ENCODE results near the gene KAT7.
A peak's percentile ranks its signal among the peaks of the same experiment; 100 is the strongest.

The KAT7 gene

DNA sequence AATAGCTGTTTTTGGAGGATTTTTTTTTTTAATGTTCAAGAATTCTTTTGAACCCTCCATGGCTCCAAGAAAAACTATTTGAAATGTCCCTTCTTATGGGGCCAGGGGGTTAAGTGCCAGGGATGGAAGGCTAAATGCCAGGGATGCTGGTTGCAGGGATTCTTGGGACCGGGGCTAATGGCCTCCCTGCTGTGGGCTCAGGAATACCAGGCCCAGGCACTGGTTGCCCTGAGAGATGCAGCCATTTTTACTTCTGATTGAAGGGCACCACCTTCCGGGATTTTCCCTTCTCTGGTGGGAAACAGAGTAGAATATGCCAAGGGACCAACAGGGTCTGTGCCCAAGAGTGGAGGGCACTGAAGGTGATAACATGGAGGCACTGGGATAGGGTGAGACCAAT is 10.9 kb upstream of the KAT7 start:
- Histone ChIP-seq H3K36me3 (ENCODE audit: control insufficient read depth in 5 of 5, insufficient read depth in 5 of 5, low read length in 5 of 5) (no peaks in the 10 kb centered on the region), H3K4me1 (ENCODE audit: control insufficient read depth in 5 of 5, insufficient read depth in 5 of 5, low read length in 5 of 5) (peaks cover 9 to 35% (median 29%) of the 10 kb centered on the region in 5 donors), H3K9ac (ENCODE audit: low read length in 5 of 5) (peak overlapping the region in 1 of 5 donors; percentile 30), H3K4me3 (ENCODE audit: low read depth in 1 of 5, low read length in 5 of 5) (no peak overlapping the region), H3K27ac (ENCODE audit: low read depth, low read length) (no peak overlapping the region), H3K9me3 (ENCODE audit: control insufficient read depth in 5 of 5, low read length in 5 of 5) (no peaks in the 10 kb centered on the region), H3K27me3 (ENCODE audit: control insufficient read depth in 5 of 5, insufficient read depth in 4 of 5, low read length in 5 of 5) (no peaks in the 10 kb centered on the region)

DNA sequence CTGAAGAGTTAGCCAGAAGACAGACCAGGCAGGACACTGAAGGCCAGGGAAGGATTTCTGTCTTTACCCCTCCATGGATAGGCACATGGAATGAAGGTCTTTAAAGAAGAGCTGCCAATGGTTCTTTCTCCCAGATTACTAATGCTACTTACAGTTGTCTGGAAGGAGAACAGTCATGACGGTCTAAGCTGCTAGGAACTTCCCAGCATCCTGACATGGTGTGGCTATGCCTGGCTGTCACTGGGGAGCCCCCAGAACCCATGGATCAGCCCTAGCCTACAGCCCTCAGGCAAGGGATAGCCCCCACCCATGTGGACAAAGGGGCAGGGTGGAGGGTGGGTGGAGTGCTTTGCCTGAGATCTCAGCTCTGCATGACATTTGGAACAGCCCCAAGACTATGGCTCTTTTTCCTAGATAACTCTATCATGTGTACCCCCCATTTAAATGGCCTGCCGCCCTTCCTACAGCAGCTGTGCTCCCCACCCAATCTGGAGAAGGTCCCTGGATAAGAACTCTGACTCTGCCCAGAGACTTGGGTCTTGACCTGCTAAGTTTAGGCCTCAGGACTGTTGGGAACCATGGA is 9.2 kb upstream of the KAT7 start:
- no peak overlapping the region for H3K27ac ChIP-seq (ENCODE audit: low read depth, low read length)
- no peaks in the 10 kb centered on the region for H3K27me3 ChIP-seq (ENCODE audit: control insufficient read depth in 5 of 5, insufficient read depth in 4 of 5, low read length in 5 of 5)
- no peaks in the 10 kb centered on the region for H3K36me3 ChIP-seq (ENCODE audit: control insufficient read depth in 5 of 5, insufficient read depth in 5 of 5, low read length in 5 of 5)
- no peak overlapping the region for H3K4me3 ChIP-seq (ENCODE audit: low read depth in 1 of 5, low read length in 5 of 5)
- H3K4me1 ChIP-seq (ENCODE audit: control insufficient read depth in 5 of 5, insufficient read depth in 5 of 5, low read length in 5 of 5) = peaks cover 9 to 36% (median 29%) of the 10 kb centered on the region in 5 donors
- H3K9ac ChIP-seq (ENCODE audit: low read length in 5 of 5) = no peak overlapping the region
- no peaks in the 10 kb centered on the region for H3K9me3 ChIP-seq (ENCODE audit: control insufficient read depth in 5 of 5, low read length in 5 of 5)

DNA sequence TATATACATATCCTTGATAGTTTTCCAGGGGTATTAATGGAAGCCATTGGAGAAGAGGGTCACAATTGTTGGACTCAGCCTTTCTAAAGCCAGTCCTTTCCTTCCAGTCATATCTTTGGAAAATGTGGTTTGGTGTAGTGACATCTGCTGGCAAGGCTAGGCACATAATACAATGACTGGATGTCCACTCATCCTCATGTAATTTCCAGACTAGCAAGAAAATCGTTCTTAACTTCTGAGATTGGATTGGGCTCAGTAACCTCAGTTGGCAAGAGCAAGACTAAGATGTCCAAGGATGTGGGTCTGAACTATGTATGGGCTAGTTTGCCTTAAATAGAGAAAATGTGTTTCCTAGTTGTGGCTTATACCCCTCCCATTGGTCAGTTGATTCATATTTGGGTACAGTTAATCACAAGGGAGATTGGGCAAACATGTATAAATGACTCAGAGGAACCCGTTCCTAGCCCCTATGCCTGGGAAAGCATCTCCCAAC is 8.7 kb upstream of the KAT7 start:
- no peaks in the 10 kb centered on the region for H3K9me3 ChIP-seq (ENCODE audit: control insufficient read depth in 5 of 5, low read length in 5 of 5)
- no peak overlapping the region for H3K9ac ChIP-seq (ENCODE audit: low read length in 5 of 5)
- no peak overlapping the region for H3K4me3 ChIP-seq (ENCODE audit: low read depth in 1 of 5, low read length in 5 of 5)
- no peaks in the 10 kb centered on the region for H3K36me3 ChIP-seq (ENCODE audit: control insufficient read depth in 5 of 5, insufficient read depth in 5 of 5, low read length in 5 of 5)
- H3K27me3 ChIP-seq (ENCODE audit: control insufficient read depth in 5 of 5, insufficient read depth in 4 of 5, low read length in 5 of 5) = no peaks in the 10 kb centered on the region
- H3K27ac ChIP-seq (ENCODE audit: low read depth, low read length) = no peak overlapping the region
- H3K4me1 ChIP-seq (ENCODE audit: control insufficient read depth in 5 of 5, insufficient read depth in 5 of 5, low read length in 5 of 5) = peaks cover 9 to 35% (median 29%) of the 10 kb centered on the region in 5 donors

DNA sequence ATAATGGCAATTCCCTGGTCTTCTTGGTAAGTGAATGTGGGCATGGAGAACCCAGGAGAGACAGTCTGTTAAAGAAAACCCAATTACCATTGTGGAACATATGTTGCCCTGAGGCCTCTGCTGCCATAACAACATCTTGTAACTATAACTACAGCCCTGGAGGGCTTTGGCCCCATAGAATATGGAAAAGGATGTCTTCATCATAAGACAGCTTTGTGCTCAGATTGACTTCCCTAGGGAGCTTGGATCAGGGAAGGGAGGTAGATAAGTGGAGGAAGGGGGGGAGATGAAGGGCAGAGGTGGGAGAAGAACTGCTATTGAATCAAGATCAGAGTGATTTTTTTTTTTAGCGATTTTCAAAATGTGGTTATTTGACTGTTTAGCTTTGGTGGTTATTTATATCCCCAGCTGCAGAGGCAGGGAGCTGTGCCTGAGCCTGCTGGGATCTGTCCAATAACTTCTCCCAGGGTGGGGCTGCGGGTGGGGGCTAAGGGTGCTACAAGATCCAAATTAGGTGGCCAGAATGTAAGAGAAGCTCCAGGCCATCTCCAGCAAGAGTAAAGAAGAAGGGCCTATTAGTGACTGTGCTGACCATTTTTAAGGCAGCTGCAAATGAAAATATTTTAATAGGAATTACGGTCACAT is 5.3 kb upstream of the KAT7 start:
- H3K4me1 ChIP-seq (ENCODE audit: control insufficient read depth in 5 of 5, insufficient read depth in 5 of 5, low read length in 5 of 5) = peaks cover 0 to 19% (median 12%) of the 10 kb centered on the region in 5 donors
- H3K9me3 ChIP-seq (ENCODE audit: control insufficient read depth in 5 of 5, low read length in 5 of 5) = no peaks in the 10 kb centered on the region
- no peak overlapping the region for H3K27ac ChIP-seq (ENCODE audit: low read depth, low read length)

DNA sequence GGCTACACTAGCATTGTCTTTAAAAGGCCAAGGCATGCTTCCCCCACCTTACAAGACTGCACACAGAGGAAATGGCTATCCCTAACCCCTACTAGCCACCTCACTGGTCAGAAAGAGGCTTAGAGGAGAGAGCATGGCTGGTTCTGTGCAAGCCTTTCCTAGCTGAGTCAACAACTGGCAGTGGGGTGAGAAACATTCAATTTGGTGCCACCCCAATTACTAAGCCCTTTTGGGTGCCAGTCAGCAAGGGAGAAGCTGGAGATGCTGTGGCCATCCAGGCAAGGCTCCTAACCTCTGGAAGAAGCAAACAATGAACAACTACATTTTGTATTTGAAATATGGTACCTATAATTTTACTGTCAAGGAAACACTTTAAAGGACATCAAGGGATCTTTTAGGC is 4.7 kb upstream of the KAT7 start:
- Histone ChIP-seq H3K4me1 (ENCODE audit: control insufficient read depth in 5 of 5, insufficient read depth in 5 of 5, low read length in 5 of 5) (peaks cover 0 to 19% (median 12%) of the 10 kb centered on the region in 5 donors), H3K4me3 (ENCODE audit: low read depth in 1 of 5, low read length in 5 of 5) (no peak overlapping the region), H3K9ac (ENCODE audit: low read length in 5 of 5) (peak overlapping the region in 2 of 5 donors; percentile 4 to 13)

More for the DNA sequence above, 5.3 kb upstream of the KAT7 start:
- Histone ChIP-seq H3K36me3 (ENCODE audit: control insufficient read depth in 5 of 5, insufficient read depth in 5 of 5, low read length in 5 of 5) (no peaks in the 10 kb centered on the region), H3K4me3 (ENCODE audit: low read depth in 1 of 5, low read length in 5 of 5) (no peak overlapping the region), H3K9ac (ENCODE audit: low read length in 5 of 5) (peak overlapping the region in 3 of 5 donors; percentile 4 to 13 (median 13)), H3K27me3 (ENCODE audit: control insufficient read depth in 5 of 5, insufficient read depth in 4 of 5, low read length in 5 of 5) (no peaks in the 10 kb centered on the region)

DNA sequence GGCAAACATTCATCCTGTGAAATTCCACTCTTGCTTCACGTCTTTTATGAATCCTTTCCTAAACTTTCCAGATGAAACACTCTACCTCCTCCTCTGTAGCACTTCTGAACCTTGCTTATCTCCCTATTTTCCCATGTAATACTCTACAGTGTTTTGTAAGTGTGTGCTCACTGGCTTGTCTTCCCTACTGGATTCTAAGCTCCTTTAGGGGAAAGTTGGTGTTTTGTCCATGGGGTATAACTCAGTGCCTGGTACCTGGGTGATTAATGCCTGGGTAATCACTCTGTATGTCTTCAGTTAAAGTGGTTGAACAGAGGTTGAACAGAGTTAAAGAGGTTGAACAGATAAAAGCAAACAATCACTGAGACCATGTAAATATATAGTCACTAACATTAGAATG is 3.8 kb upstream of the KAT7 start:
- peaks cover 0 to 21% (median 13%) of the 10 kb centered on the region in 5 donors for H3K4me1 ChIP-seq (ENCODE audit: control insufficient read depth in 5 of 5, insufficient read depth in 5 of 5, low read length in 5 of 5)
- no peaks in the 10 kb centered on the region for H3K27me3 ChIP-seq (ENCODE audit: control insufficient read depth in 5 of 5, insufficient read depth in 4 of 5, low read length in 5 of 5)
- H3K36me3 ChIP-seq (ENCODE audit: control insufficient read depth in 5 of 5, insufficient read depth in 5 of 5, low read length in 5 of 5) = no peaks in the 10 kb centered on the region
- no peaks in the 10 kb centered on the region for H3K9me3 ChIP-seq (ENCODE audit: control insufficient read depth in 5 of 5, low read length in 5 of 5)
- H3K9ac ChIP-seq (ENCODE audit: low read length in 5 of 5) = no peak overlapping the region
- H3K27ac ChIP-seq (ENCODE audit: low read depth, low read length) = no peak overlapping the region
- H3K4me3 ChIP-seq (ENCODE audit: low read depth in 1 of 5, low read length in 5 of 5) = no peak overlapping the region

More for the DNA sequence above, 4.7 kb upstream of the KAT7 start:
- Histone ChIP-seq H3K36me3 (ENCODE audit: control insufficient read depth in 5 of 5, insufficient read depth in 5 of 5, low read length in 5 of 5) (no peaks in the 10 kb centered on the region), H3K27ac (ENCODE audit: low read depth, low read length) (no peak overlapping the region), H3K27me3 (ENCODE audit: control insufficient read depth in 5 of 5, insufficient read depth in 4 of 5, low read length in 5 of 5) (no peaks in the 10 kb centered on the region), H3K9me3 (ENCODE audit: control insufficient read depth in 5 of 5, low read length in 5 of 5) (no peaks in the 10 kb centered on the region)

DNA sequence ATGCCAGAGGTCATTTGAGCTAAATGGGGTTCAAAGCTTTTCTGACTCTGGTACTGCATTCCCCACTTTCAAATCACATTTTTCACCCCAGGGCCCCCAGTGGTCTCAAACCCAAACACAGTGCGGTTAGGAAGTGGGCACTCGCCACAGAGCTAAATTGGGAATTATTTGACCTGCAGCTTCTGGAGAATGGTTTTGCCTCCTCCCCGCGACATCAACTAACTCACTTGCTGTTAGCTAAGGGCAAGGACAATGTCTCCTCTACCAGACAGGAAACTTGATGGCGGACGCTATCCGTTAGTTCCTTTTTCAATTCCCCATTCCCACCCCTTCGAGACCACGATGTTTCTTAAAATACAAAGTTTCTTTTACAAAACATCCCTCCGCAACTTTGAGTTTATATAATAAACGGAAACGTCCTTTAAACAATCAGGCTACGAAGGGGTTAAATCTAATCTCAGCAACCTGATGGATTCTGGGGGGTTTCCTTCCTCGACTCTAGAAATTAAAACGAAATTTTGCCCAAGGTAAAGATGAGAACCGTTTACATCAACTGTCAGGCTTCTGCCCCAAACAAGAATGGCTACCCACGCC is 500 bp upstream of the KAT7 start:
- Histone ChIP-seq H3K4me1 (ENCODE audit: control insufficient read depth in 5 of 5, insufficient read depth in 5 of 5, low read length in 5 of 5) (peaks cover 0 to 26% (median 23%) of the 10 kb centered on the region in 5 donors), H3K36me3 (ENCODE audit: control insufficient read depth in 5 of 5, insufficient read depth in 5 of 5, low read length in 5 of 5) (peaks cover 1 to 14% (median 13%) of the 10 kb centered on the region in 5 donors)

DNA sequence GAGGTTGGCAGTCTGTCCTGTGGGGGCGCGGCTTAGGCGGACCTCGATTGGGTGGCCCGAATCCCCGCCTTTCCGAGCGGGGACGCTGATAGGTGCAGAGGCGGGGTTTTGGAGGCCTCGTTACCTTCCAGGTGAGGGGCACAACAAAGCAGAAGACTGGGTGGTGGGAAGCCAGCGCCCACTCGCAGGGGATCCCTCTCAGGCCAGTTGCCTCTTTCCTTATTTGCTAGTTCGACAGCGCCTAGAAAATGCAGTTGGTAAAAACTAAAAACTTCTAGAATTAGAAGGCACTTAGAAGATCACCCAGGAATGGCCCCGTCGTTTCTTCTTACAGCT is 730 bp downstream of the KAT7 start:
- no peaks in the 10 kb centered on the region for H3K9me3 ChIP-seq (ENCODE audit: control insufficient read depth in 5 of 5, low read length in 5 of 5)
- peaks cover 0 to 26% (median 25%) of the 10 kb centered on the region in 5 donors for H3K4me1 ChIP-seq (ENCODE audit: control insufficient read depth in 5 of 5, insufficient read depth in 5 of 5, low read length in 5 of 5)
- peak overlapping the region; percentile 100 for H3K27ac ChIP-seq (ENCODE audit: low read depth, low read length)
- peak overlapping the region in 3 of 5 donors; percentile 50 to 75 (median 64) for H3K9ac ChIP-seq (ENCODE audit: low read length in 5 of 5)
- no peaks in the 10 kb centered on the region for H3K27me3 ChIP-seq (ENCODE audit: control insufficient read depth in 5 of 5, insufficient read depth in 4 of 5, low read length in 5 of 5)
- peaks cover 8 to 25% (median 19%) of the 10 kb centered on the region in 5 donors for H3K36me3 ChIP-seq (ENCODE audit: control insufficient read depth in 5 of 5, insufficient read depth in 5 of 5, low read length in 5 of 5)
- peak overlapping the region; percentile 66 to 100 (median 80) for H3K4me3 ChIP-seq (ENCODE audit: low read depth in 1 of 5, low read length in 5 of 5)

More for the DNA sequence above, 500 bp upstream of the KAT7 start:
- no peaks in the 10 kb centered on the region for H3K9me3 ChIP-seq (ENCODE audit: control insufficient read depth in 5 of 5, low read length in 5 of 5)
- peak overlapping the region; percentile 100 for H3K27ac ChIP-seq (ENCODE audit: low read depth, low read length)
- peak overlapping the region; percentile 66 to 100 (median 98) for H3K4me3 ChIP-seq (ENCODE audit: low read depth in 1 of 5, low read length in 5 of 5)
- peak overlapping the region; percentile 30 to 100 (median 39) for H3K9ac ChIP-seq (ENCODE audit: low read length in 5 of 5)
- H3K27me3 ChIP-seq (ENCODE audit: control insufficient read depth in 5 of 5, insufficient read depth in 4 of 5, low read length in 5 of 5) = no peaks in the 10 kb centered on the region

DNA sequence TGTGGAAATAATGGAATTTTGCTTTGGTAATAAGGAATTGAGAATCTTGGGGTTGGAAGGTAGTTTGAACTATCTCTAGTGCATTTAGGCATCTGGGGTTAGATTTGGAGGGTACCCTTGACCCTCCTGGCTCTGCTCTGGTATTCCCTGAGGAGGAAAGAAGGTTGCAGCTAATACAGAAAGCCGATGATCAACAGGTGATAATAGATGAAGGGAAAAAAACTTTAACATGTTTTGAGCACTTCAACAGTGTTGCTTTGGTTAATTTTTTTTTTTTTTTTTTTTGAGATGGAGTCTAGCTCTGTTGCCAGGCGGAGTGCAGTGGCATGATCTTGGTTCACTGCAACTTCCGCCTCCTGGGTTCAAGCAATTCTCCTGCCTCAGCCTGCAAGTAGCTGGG is 4.8 kb downstream of the KAT7 start:
- no peaks in the 10 kb centered on the region for H3K27me3 ChIP-seq (ENCODE audit: control insufficient read depth in 5 of 5, insufficient read depth in 4 of 5, low read length in 5 of 5)
- no peak overlapping the region for H3K9ac ChIP-seq (ENCODE audit: low read length in 5 of 5)
- H3K4me3 ChIP-seq (ENCODE audit: low read depth in 1 of 5, low read length in 5 of 5) = no peak overlapping the region
- H3K27ac ChIP-seq (ENCODE audit: low read depth, low read length) = no peak overlapping the region
- H3K9me3 ChIP-seq (ENCODE audit: control insufficient read depth in 5 of 5, low read length in 5 of 5) = no peaks in the 10 kb centered on the region
- H3K36me3 ChIP-seq (ENCODE audit: control insufficient read depth in 5 of 5, insufficient read depth in 5 of 5, low read length in 5 of 5) = peaks cover 22 to 57% (median 43%) of the 10 kb centered on the region in 5 donors
- H3K4me1 ChIP-seq (ENCODE audit: control insufficient read depth in 5 of 5, insufficient read depth in 5 of 5, low read length in 5 of 5) = peaks cover 0 to 20% (median 14%) of the 10 kb centered on the region in 5 donors

DNA sequence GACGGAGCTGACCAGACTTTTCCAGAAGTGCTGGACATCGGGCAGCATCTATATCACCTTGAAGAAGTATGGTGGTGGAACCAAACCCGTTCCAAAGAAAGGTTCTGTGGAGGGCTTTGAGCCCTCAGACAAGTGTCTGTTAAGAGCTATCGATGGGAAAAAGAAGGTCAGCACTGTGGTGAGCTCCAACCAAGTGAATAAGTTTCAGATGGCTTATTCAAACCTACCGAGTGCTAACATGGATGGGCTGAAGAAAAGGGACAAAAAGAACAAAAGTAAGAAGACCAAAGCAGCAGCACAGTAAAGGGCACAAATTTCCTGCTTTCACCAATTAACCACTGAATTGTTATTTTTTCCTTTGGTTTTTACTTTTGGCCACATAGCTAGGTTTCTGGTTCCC is 6.9 kb downstream of the KAT7 start:
- no peak overlapping the region for H3K9ac ChIP-seq (ENCODE audit: low read length in 5 of 5)
- peaks cover 32 to 74% (median 56%) of the 10 kb centered on the region in 5 donors for H3K36me3 ChIP-seq (ENCODE audit: control insufficient read depth in 5 of 5, insufficient read depth in 5 of 5, low read length in 5 of 5)
- no peaks in the 10 kb centered on the region for H3K9me3 ChIP-seq (ENCODE audit: control insufficient read depth in 5 of 5, low read length in 5 of 5)
- no peaks in the 10 kb centered on the region for H3K27me3 ChIP-seq (ENCODE audit: control insufficient read depth in 5 of 5, insufficient read depth in 4 of 5, low read length in 5 of 5)
- H3K27ac ChIP-seq (ENCODE audit: low read depth, low read length) = no peak overlapping the region
- no peak overlapping the region for H3K4me3 ChIP-seq (ENCODE audit: low read depth in 1 of 5, low read length in 5 of 5)
- H3K4me1 ChIP-seq (ENCODE audit: control insufficient read depth in 5 of 5, insufficient read depth in 5 of 5, low read length in 5 of 5) = peaks cover 0 to 8% (median 6%) of the 10 kb centered on the region in 5 donors
